Prostate gland (tissue), 2 donors: ENCODE data around the gene APBA1. TPM values are rescaled to one million over a fixed set of nuclear protein-coding genes. Genes with fewer than 3 reads are reported as not detected.

Experiments used
- DNase-seq: peaks from one replicate; pipeline ENCODE4 v3.0.0-alpha.2; 2019; ENCODE audit warnings: low spot score
- H3K27ac ChIP-seq, 2 donors: fragments of 200-600 bp; sonication (generic); 2 replicates each; pipeline ENCODE4 v1.5.1; 2017 to 2019
- H3K27me3 ChIP-seq: fragments of 200-600 bp; sonication (generic); replicated peaks from 2 replicates; pipeline ENCODE4 v1.5.1; 2019; ENCODE audit not compliant: insufficient read depth
- H3K36me3 ChIP-seq, 2 donors: fragments of 200-600 bp; sonication (generic); 1 replicate in 1 of 2; 2 replicates in 1 of 2; pipeline versions ENCODE4 v1.5.1 to v1.8.1; 2017 to 2019
- H3K4me1 ChIP-seq: fragments of 200-600 bp; sonication (generic); replicated peaks from 2 replicates; pipeline ENCODE4 v1.5.1; 2019
- H3K4me3 ChIP-seq, 2 donors: fragments of 200-600 bp; sonication (generic); 2 replicates each; pipeline ENCODE4 v1.5.1; 2017 to 2019
- H3K9me3 ChIP-seq: fragments of 200-600 bp; sonication (generic); 2 replicates; pipeline ENCODE4 v1.5.1; 2017
- CTCF ChIP-seq, 4 experiments: fragments of 200-600 bp in 2 of 4; fragments of 450-650 bp in 2 of 4; sonication (generic) in 2 of 4; IDR thresholded peaks; 1 replicate in 3 of 4; 2 replicates in 1 of 4; pipeline ENCODE4 v1.5.1; 2016 to 2019; ENCODE audit warnings: antibody characterized with exemption in 4 of 4, mild to moderate bottlenecking in 2 of 4, moderate library complexity in 2 of 4
- POLR2A ChIP-seq: fragments of 450-650 bp; IDR thresholded peaks from one replicate; pipeline ENCODE4 v1.6.1; 2016; ENCODE audit warnings: antibody characterized with exemption, mild to moderate bottlenecking
- POLR2AphosphoS5 ChIP-seq: sonication (generic); formaldehyde crosslinking; IDR thresholded peaks from one replicate; pipeline ENCODE4 v1.6.1; 2017; ENCODE audit warnings: antibody characterized with exemption
- whole genome bisulfite sequencing: methylation state at CpG from one replicate; pipeline ENCODE4 v1.1.5; 2018; 5-methylcytosine and 5-hydroxymethylcytosine counted together
- intact Hi-C: fragments of 100-400 bp; cut with DNase I; formaldehyde crosslinking; loops from one replicate; pipeline ENCODE4 v1.14.2; 2022
- total RNA-seq, 2 donors: library from RNA; depleted of rRNA; stranded (reverse); fragments of >200 nt; gene quantifications; one replicate each; pipeline ENCODE4 v1.1.0, GENCODE V29; 2016

The APBA1 gene
- total RNA-seq, 2 donors from 2014 or later = 2.2 to 7.5 TPM

- no peaks in the 10 kb centered on the region for H3K27me3 ChIP-seq
- H3K9me3 ChIP-seq = no peaks in the 10 kb centered on the region
- no peak for DNase-seq
- intact Hi-C loops = loop anchor here (5.0 to 10.0 kb wide), 4 partner anchors 81 to 249 kb away; no protein-coding TSS in a partner anchor
- no peak overlapping the region for H3K27ac ChIP-seq
- no peaks in the 10 kb centered on the region for H3K36me3 ChIP-seq
- 56% methylated on average over 11 of the region's 11 CpGs for WGBS
- TF ChIP-seq POLR2AphosphoS5 (no peak), POLR2A (no peak), CTCF (IDR thresholded peaks at IDR 0.05) (no peak)
- H3K4me3 ChIP-seq = no peak overlapping the region
- H3K4me1 ChIP-seq = peaks cover 4% of the 10 kb centered on the region
Observed at GRCh38 chr9:69674112-69674685, 2.0 kb upstream of the APBA1 start.

- DNase-seq = no peak
- no peaks in the 10 kb centered on the region for H3K27me3 ChIP-seq
- TF ChIP-seq POLR2AphosphoS5 (no peak), CTCF (IDR thresholded peaks at IDR 0.05) (no peak), POLR2A (no peak)
- no peaks in the 10 kb centered on the region for H3K9me3 ChIP-seq
- peak overlapping the region; percentile 65 to 80 for H3K27ac ChIP-seq
- peak overlapping the region; percentile 74 to 78 for H3K4me3 ChIP-seq
- intact Hi-C loops = loop anchor here (5.0 to 10.0 kb wide), 4 partner anchors 82 to 248 kb away; no protein-coding TSS in a partner anchor
- peaks cover 4% of the 10 kb centered on the region for H3K4me1 ChIP-seq
- WGBS = 52% methylated on average over 6 of the region's 6 CpGs
- H3K36me3 ChIP-seq = no peaks in the 10 kb centered on the region
Observed at GRCh38 chr9:69673311-69673640, 1.1 kb upstream of the APBA1 start.

- no peak for TF ChIP-seq POLR2A
- TF ChIP-seq POLR2AphosphoS5 = peak; percentile 16
- peak; percentile 41 to 87 (median 72) for TF ChIP-seq CTCF (IDR thresholded peaks at IDR 0.05)
- H3K36me3 ChIP-seq = no peaks in the 10 kb centered on the region
- peak; percentile 74 for DNase-seq
- H3K4me3 ChIP-seq = peak overlapping the region; percentile 74 to 78
- WGBS = 0% methylated on average over 24 of the region's 60 CpGs
- H3K4me1 ChIP-seq = peaks cover 4% of the 10 kb centered on the region
- no peaks in the 10 kb centered on the region for H3K9me3 ChIP-seq
- intact Hi-C loops = loop anchor here (5.0 to 10.0 kb wide), 4 partner anchors 82 to 248 kb away; no protein-coding TSS in a partner anchor
- H3K27me3 ChIP-seq = no peaks in the 10 kb centered on the region
- peak overlapping the region; percentile 65 to 80 for H3K27ac ChIP-seq
Observed at GRCh38 chr9:69672596-69673310, 582 bp upstream of the APBA1 start.

DNA sequence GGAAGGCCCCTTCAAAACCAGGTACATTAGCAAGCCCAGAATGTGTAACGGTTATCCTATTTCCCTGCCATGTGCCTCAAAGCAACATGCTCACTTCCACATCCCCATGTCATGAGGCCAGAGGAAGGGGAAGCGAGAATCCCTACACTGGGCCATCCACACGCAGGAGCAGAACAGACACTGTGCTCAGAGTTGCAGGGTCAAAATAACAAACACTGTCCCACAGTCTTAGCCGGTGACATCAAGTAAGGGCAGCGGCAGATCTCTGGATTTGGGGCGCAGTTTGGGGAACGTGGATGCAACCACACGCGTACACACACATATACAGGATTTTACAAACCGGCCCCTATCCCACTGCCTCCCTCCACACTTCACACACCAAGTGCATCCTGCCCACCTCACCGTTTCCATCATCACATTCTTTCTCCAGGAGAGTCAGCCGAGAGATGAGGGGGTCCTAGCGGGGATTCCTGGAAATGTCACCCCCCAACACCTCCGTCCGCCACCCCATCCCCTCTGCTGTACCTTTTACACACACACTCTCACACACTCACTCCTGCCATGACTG is 776 bp downstream of the APBA1 start:
- TF ChIP-seq POLR2A = no peak
- no peak for TF ChIP-seq CTCF (IDR thresholded peaks at IDR 0.05)
- TF ChIP-seq POLR2AphosphoS5 = no peak
- no peaks in the 10 kb centered on the region for H3K36me3 ChIP-seq
- no peaks in the 10 kb centered on the region for H3K9me3 ChIP-seq
- peaks cover 4% of the 10 kb centered on the region for H3K4me1 ChIP-seq
- DNase-seq = no peak
- WGBS = 42% methylated on average over 15 of the region's 15 CpGs
- peak overlapping the region; percentile 77 to 80 for H3K27ac ChIP-seq
- H3K27me3 ChIP-seq = no peaks in the 10 kb centered on the region
- intact Hi-C loops = loop anchor here (5.0 to 10.0 kb wide), 4 partner anchors 83 to 247 kb away; no protein-coding TSS in a partner anchor
- peak overlapping the region; percentile 74 to 78 for H3K4me3 ChIP-seq
